HG03442 (cell line): Measurements from ENCODE around the gene DNAJB5.
A peak's percentile ranks its signal among the peaks of the same experiment; 100 is the strongest.

ENCODE experiments used
- ATAC-seq: cut with Tn5 transposase; IDR thresholded peaks from one replicate; pipeline ENCODE4 v1.9.1; 2021; ENCODE audit warnings: mild to moderate bottlenecking, moderate library complexity; ENCODE audit not compliant: unreplicated experiment

DNAJB5 gene

GRCh38 chr9:34983209-34983608 lies 6.3 kb upstream of the DNAJB5 start:
- peak; percentile 49 for ATAC-seq

GRCh38 chr9:34984049-34984448 lies 5.5 kb upstream of the DNAJB5 start:
- no peak for ATAC-seq

GRCh38 chr9:34985311-34985899 lies 4.1 kb upstream of the DNAJB5 start:
- ATAC-seq: no peak

- ATAC-seq: no peak
Measured at GRCh38 chr9:34986540-34987047, 3.0 kb upstream of the DNAJB5 start.

- no peak for ATAC-seq
Measured at GRCh38 chr9:34987160-34987901, 2.2 kb upstream of the DNAJB5 start.

GRCh38 chr9:34988218-34989002 lies 1.1 kb upstream of the DNAJB5 start:
- no peak for ATAC-seq

- no peak for ATAC-seq
Measured at GRCh38 chr9:34989946-34990635, 546 bp downstream of the DNAJB5 start.

- ATAC-seq: no peak
Measured at GRCh38 chr9:34990908-34991606, 1.5 kb downstream of the DNAJB5 start.

GRCh38 chr9:34991607-34992375 lies 2.2 kb downstream of the DNAJB5 start:
- no peak for ATAC-seq

GRCh38 chr9:34992376-34992951 lies 2.9 kb downstream of the DNAJB5 start:
- no peak for ATAC-seq

GRCh38 chr9:34993502-34994259 lies 4.1 kb downstream of the DNAJB5 start:
- no peak for ATAC-seq

- no peak for ATAC-seq
Measured at GRCh38 chr9:34994260-34994899, 4.8 kb downstream of the DNAJB5 start.

- ATAC-seq: no peak
Measured at GRCh38 chr9:34994900-34995669, 5.5 kb downstream of the DNAJB5 start.

- no peak for ATAC-seq
Measured at GRCh38 chr9:34995670-34996060, 6.1 kb downstream of the DNAJB5 start.

GRCh38 chr9:34996181-34996904 lies 6.8 kb downstream of the DNAJB5 start:
- ATAC-seq: no peak

- no peak for ATAC-seq
Measured at GRCh38 chr9:34996905-34997279, 7.3 kb downstream of the DNAJB5 start.

- ATAC-seq: no peak
Measured at GRCh38 chr9:34997379-34997781, 7.8 kb downstream of the DNAJB5 start.
